ENCODE measurements around the gene GTF3C1. TPM values are rescaled to one million over a fixed set of nuclear protein-coding genes. Genes with fewer than 3 reads are reported as not detected.

GTF3C1 gene
- total and polyA plus RNA-seq, 2 donors: 40.8 to 81.0 TPM

DNA sequence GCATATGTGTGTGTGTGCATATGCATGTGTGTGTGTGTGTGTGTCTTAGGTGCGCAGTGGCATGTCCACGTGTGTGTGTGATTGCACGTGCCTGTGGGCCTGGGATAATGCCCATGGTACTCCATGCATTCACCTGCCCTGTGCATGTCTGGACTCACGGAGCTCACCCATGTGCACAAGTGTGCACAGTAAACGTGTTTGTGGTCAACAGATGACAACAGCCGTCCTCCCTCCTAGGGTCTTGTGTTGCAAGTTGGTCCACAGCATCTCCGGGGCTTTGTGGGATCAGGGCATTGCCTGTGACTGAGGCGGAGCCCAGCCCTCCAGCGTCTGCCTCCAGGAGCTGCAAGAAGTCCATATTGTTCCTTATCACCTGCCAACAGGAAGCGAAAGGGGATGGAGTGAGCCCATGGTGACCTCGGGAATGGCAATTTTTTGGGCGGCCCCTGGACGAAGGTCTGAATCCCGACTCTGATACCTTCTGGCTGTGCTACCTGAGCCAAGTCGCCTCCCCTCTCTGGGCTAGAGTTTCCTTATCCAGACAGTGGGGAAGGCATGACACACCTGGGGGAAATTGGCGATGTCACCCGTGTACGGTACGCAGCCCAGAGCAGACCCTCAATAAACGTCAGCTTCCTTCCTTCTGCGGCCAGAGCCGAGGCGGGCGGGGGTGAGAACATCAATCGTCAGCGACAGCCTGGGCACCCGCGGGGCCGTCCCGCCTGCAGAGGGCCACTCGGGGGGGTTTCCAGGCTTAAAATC is 100.1 kb downstream of the GTF3C1 start:
- peaks cover 7 to 27% of the 10 kb centered on the region in 2 donors for H3K9me3 ChIP-seq (ENCODE audit: control insufficient read depth in 2 of 2, insufficient read depth in 1 of 2, low read length in 1 of 2)
- peaks cover 6 to 29% of the 10 kb centered on the region in 2 donors for H3K27me3 ChIP-seq (ENCODE audit: control insufficient read depth in 2 of 2, insufficient read depth in 1 of 2, low read length in 1 of 2)
- WGBS: 17% methylated on average over 31 of the region's 31 CpGs
- no peak overlapping the region for H3K4me3 ChIP-seq (ENCODE audit: low read length in 2 of 2)
- peaks cover 25 to 47% of the 10 kb centered on the region in 2 donors for H3K36me3 ChIP-seq (ENCODE audit: control insufficient read depth in 2 of 2, insufficient read depth in 2 of 2, low read length in 1 of 2)
- peaks cover 20 to 39% of the 10 kb centered on the region in 2 donors for H3K4me1 ChIP-seq (ENCODE audit: control insufficient read depth in 2 of 2, insufficient read depth in 2 of 2, low read length in 2 of 2)
- H3K27ac ChIP-seq (ENCODE audit: low read depth in 1 of 2, low read length in 1 of 2): no peak overlapping the region
- DNase-seq (ENCODE audit: low read depth in 6 of 9, low spot score in 9 of 9): peak in 2 of 9 donors; percentile 27 to 55

- DNase-seq (ENCODE audit: low read depth in 6 of 9, low spot score in 9 of 9): no peak
- no peak overlapping the region for H3K4me3 ChIP-seq (ENCODE audit: low read length in 2 of 2)
- H3K4me1 ChIP-seq (ENCODE audit: control insufficient read depth in 2 of 2, insufficient read depth in 2 of 2, low read length in 2 of 2): peaks cover 20 to 39% of the 10 kb centered on the region in 2 donors
- no peak overlapping the region for H3K27ac ChIP-seq (ENCODE audit: low read depth in 1 of 2, low read length in 1 of 2)
- peaks cover 14 to 33% of the 10 kb centered on the region in 2 donors for H3K9me3 ChIP-seq (ENCODE audit: control insufficient read depth in 2 of 2, insufficient read depth in 1 of 2, low read length in 1 of 2)
- peaks cover 34 to 55% of the 10 kb centered on the region in 2 donors for H3K36me3 ChIP-seq (ENCODE audit: control insufficient read depth in 2 of 2, insufficient read depth in 2 of 2, low read length in 1 of 2)
- 93% methylated on average over 19 of the region's 19 CpGs for WGBS
- peaks cover 6 to 29% of the 10 kb centered on the region in 2 donors for H3K27me3 ChIP-seq (ENCODE audit: control insufficient read depth in 2 of 2, insufficient read depth in 1 of 2, low read length in 1 of 2)
Measured at GRCh38 chr16:27448532-27449433, 100.9 kb downstream of the GTF3C1 start.

- Histone ChIP-seq H3K9me3 (ENCODE audit: control insufficient read depth in 2 of 2, insufficient read depth in 1 of 2, low read length in 1 of 2) (peaks cover 15 to 33% of the 10 kb centered on the region in 2 donors), H3K27me3 (ENCODE audit: control insufficient read depth in 2 of 2, insufficient read depth in 1 of 2, low read length in 1 of 2) (peaks cover 6 to 29% of the 10 kb centered on the region in 2 donors), H3K4me1 (ENCODE audit: control insufficient read depth in 2 of 2, insufficient read depth in 2 of 2, low read length in 2 of 2) (peaks cover 20 to 39% of the 10 kb centered on the region in 2 donors), H3K36me3 (ENCODE audit: control insufficient read depth in 2 of 2, insufficient read depth in 2 of 2, low read length in 1 of 2) (peaks cover 35 to 62% of the 10 kb centered on the region in 2 donors), H3K4me3 (ENCODE audit: low read length in 2 of 2) (no peak overlapping the region), H3K27ac (ENCODE audit: low read depth in 1 of 2, low read length in 1 of 2) (no peak overlapping the region)
- DNase-seq (ENCODE audit: low read depth in 6 of 9, low spot score in 9 of 9): no peak
- 99% methylated on average over 5 of the region's 5 CpGs for WGBS
Measured at GRCh38 chr16:27447301-27447700, 102.4 kb downstream of the GTF3C1 start.

DNA sequence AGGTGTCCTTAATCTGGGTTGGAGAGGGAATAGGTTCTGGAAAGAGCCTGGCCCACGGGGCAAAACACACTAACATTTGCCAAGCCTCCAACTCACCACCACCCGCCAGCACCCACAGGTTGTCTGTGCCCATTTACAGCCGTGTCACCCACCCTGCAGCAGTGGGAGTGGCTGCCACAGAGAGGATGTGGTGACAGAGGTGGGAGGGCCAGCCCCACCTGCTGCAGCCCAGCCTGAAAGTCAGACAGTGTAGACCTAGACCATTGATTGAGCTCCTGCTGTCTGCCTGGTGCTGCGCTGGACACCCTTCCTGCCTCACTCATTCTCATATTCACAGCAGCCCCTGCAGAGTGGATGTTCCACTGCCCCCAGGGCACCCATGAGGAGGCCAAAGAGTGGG is 103.0 kb downstream of the GTF3C1 start:
- Histone ChIP-seq H3K4me3 (ENCODE audit: low read length in 2 of 2) (no peak overlapping the region), H3K36me3 (ENCODE audit: control insufficient read depth in 2 of 2, insufficient read depth in 2 of 2, low read length in 1 of 2) (peaks cover 35 to 62% of the 10 kb centered on the region in 2 donors), H3K27ac (ENCODE audit: low read depth in 1 of 2, low read length in 1 of 2) (no peak overlapping the region), H3K9me3 (ENCODE audit: control insufficient read depth in 2 of 2, insufficient read depth in 1 of 2, low read length in 1 of 2) (peaks cover 15 to 33% of the 10 kb centered on the region in 2 donors), H3K4me1 (ENCODE audit: control insufficient read depth in 2 of 2, insufficient read depth in 2 of 2, low read length in 2 of 2) (peaks cover 20 to 39% of the 10 kb centered on the region in 2 donors), H3K27me3 (ENCODE audit: control insufficient read depth in 2 of 2, insufficient read depth in 1 of 2, low read length in 1 of 2) (peaks cover 6 to 29% of the 10 kb centered on the region in 2 donors)
- peak in 4 of 9 donors; percentile 52 to 78 (median 58) for DNase-seq (ENCODE audit: low read depth in 6 of 9, low spot score in 9 of 9)
- WGBS: 6% methylated on average over 4 of the region's 4 CpGs

- no peak for DNase-seq (ENCODE audit: low read depth in 6 of 9, low spot score in 9 of 9)
Measured at GRCh38 chr16:27445502-27446175, 104.1 kb downstream of the GTF3C1 start.

GRCh38 chr16:27444470-27444869 is 105.2 kb downstream of the GTF3C1 start:
- peaks cover 38 to 58% of the 10 kb centered on the region in 2 donors for H3K36me3 ChIP-seq (ENCODE audit: control insufficient read depth in 2 of 2, insufficient read depth in 2 of 2, low read length in 1 of 2)
- H3K27ac ChIP-seq (ENCODE audit: low read depth in 1 of 2, low read length in 1 of 2): no peak overlapping the region
- H3K9me3 ChIP-seq (ENCODE audit: control insufficient read depth in 2 of 2, insufficient read depth in 1 of 2, low read length in 1 of 2): peaks cover 14 to 25% of the 10 kb centered on the region in 2 donors
- peaks cover 12 to 22% of the 10 kb centered on the region in 2 donors for H3K4me1 ChIP-seq (ENCODE audit: control insufficient read depth in 2 of 2, insufficient read depth in 2 of 2, low read length in 2 of 2)
- H3K27me3 ChIP-seq (ENCODE audit: control insufficient read depth in 2 of 2, insufficient read depth in 1 of 2, low read length in 1 of 2): peaks cover 4 to 10% of the 10 kb centered on the region in 2 donors
- H3K4me3 ChIP-seq (ENCODE audit: low read length in 2 of 2): no peak overlapping the region
- DNase-seq (ENCODE audit: low read depth in 6 of 9, low spot score in 9 of 9): no peak
- WGBS: 96% methylated on average over 5 of the region's 5 CpGs

More at GRCh38 chr16:27445502-27446175, 104.1 kb downstream of the GTF3C1 start:
- WGBS: 97% methylated on average over 12 of the region's 12 CpGs
- no peak overlapping the region for H3K27ac ChIP-seq (ENCODE audit: low read depth in 1 of 2, low read length in 1 of 2)
- peaks cover 14 to 26% of the 10 kb centered on the region in 2 donors for H3K9me3 ChIP-seq (ENCODE audit: control insufficient read depth in 2 of 2, insufficient read depth in 1 of 2, low read length in 1 of 2)
- peaks cover 35 to 58% of the 10 kb centered on the region in 2 donors for H3K36me3 ChIP-seq (ENCODE audit: control insufficient read depth in 2 of 2, insufficient read depth in 2 of 2, low read length in 1 of 2)
- no peak overlapping the region for H3K4me3 ChIP-seq (ENCODE audit: low read length in 2 of 2)
- H3K27me3 ChIP-seq (ENCODE audit: control insufficient read depth in 2 of 2, insufficient read depth in 1 of 2, low read length in 1 of 2): peaks cover 6 to 22% of the 10 kb centered on the region in 2 donors
- peaks cover 16 to 33% of the 10 kb centered on the region in 2 donors for H3K4me1 ChIP-seq (ENCODE audit: control insufficient read depth in 2 of 2, insufficient read depth in 2 of 2, low read length in 2 of 2)

DNA sequence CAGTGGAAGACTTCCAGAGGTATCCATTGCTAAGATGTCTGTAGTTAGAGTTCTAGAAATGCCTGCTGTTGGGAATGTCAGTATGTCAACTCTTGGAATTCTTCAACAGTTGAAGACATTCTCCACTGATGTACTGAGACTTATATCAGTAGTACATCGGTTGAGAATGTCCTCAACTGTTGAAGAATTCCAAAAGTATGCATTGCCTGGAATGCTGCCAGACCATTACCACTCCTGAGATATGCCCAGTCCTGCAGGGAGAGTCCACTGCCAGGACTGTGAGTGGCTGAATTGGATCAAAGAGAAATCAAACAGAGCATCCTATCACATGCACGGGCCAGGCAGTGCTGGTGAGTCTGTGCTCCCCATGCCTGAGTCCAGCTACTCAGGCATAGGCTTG is 105.7 kb downstream of the GTF3C1 start:
- Histone ChIP-seq H3K9me3 (ENCODE audit: control insufficient read depth in 2 of 2, insufficient read depth in 1 of 2, low read length in 1 of 2) (peaks cover 14 to 25% of the 10 kb centered on the region in 2 donors), H3K27me3 (ENCODE audit: control insufficient read depth in 2 of 2, insufficient read depth in 1 of 2, low read length in 1 of 2) (peaks cover 4 to 5% of the 10 kb centered on the region in 2 donors), H3K4me3 (ENCODE audit: low read length in 2 of 2) (no peak overlapping the region), H3K36me3 (ENCODE audit: control insufficient read depth in 2 of 2, insufficient read depth in 2 of 2, low read length in 1 of 2) (peaks cover 38 to 58% of the 10 kb centered on the region in 2 donors), H3K27ac (ENCODE audit: low read depth in 1 of 2, low read length in 1 of 2) (no peak overlapping the region), H3K4me1 (ENCODE audit: control insufficient read depth in 2 of 2, insufficient read depth in 2 of 2, low read length in 2 of 2) (peaks cover 11 to 18% of the 10 kb centered on the region in 2 donors)
- 92% methylated on average over 2 of the region's 2 CpGs for WGBS
- DNase-seq (ENCODE audit: low read depth in 6 of 9, low spot score in 9 of 9): no peak

- Histone ChIP-seq H3K27me3 (ENCODE audit: control insufficient read depth in 2 of 2, insufficient read depth in 1 of 2, low read length in 1 of 2) (no peaks in the 10 kb centered on the region), H3K9me3 (ENCODE audit: control insufficient read depth in 2 of 2, insufficient read depth in 1 of 2, low read length in 1 of 2) (peaks cover 10 to 18% of the 10 kb centered on the region in 2 donors), H3K4me3 (ENCODE audit: low read length in 2 of 2) (no peak overlapping the region), H3K27ac (ENCODE audit: low read depth in 1 of 2, low read length in 1 of 2) (no peak overlapping the region), H3K36me3 (ENCODE audit: control insufficient read depth in 2 of 2, insufficient read depth in 2 of 2, low read length in 1 of 2) (peaks cover 39 to 60% of the 10 kb centered on the region in 2 donors), H3K4me1 (ENCODE audit: control insufficient read depth in 2 of 2, insufficient read depth in 2 of 2, low read length in 2 of 2) (peaks cover 10 to 11% of the 10 kb centered on the region in 2 donors)
- no peak for DNase-seq (ENCODE audit: low read depth in 6 of 9, low spot score in 9 of 9)
- WGBS: 97% methylated on average over 8 of the region's 8 CpGs
Measured at GRCh38 chr16:27441998-27442397, 107.7 kb downstream of the GTF3C1 start.

Measured in thymus (tissue), 11 donors.